GM19351 (cell line): Measurements from ENCODE around the gene RMND5B.
A peak's percentile ranks its signal among the peaks of the same experiment; 100 is the strongest.
"Not testable (repeated sequence)": the region's sequence is repeated elsewhere in the genome, so short reads cannot be mapped to it uniquely, and the experiment has no call there.

ENCODE experiments used
- ATAC-seq: cut with Tn5 transposase; IDR thresholded peaks from one replicate; pipeline ENCODE4 v1.9.1; 2021; ENCODE audit warnings: mild to moderate bottlenecking, moderate library complexity; ENCODE audit not compliant: unreplicated experiment

The RMND5B gene

GRCh38 chr5:178130576-178131445 lies at the start of gene RMND5B:
Gene RMND5B (plus strand): TSS chr5:178131014. CDS start chr5:178138120, 7,106 bp downstream.
- peak; percentile 87 for ATAC-seq

- ATAC-seq: no peak
Measured at GRCh38 chr5:178081571-178082243, 49.1 kb upstream of the RMND5B start.

- no peak for ATAC-seq
Measured at GRCh38 chr5:178083922-178084321, 46.9 kb upstream of the RMND5B start.

- no peak for ATAC-seq
Measured at GRCh38 chr5:178085316-178085715, 45.5 kb upstream of the RMND5B start.

GRCh38 chr5:178086266-178086665 lies 44.5 kb upstream of the RMND5B start:
- ATAC-seq: no peak

- ATAC-seq: not testable (repeated sequence)
Measured at GRCh38 chr5:178087199-178087598, 43.6 kb upstream of the RMND5B start.

GRCh38 chr5:178090856-178091255 lies 40.0 kb upstream of the RMND5B start:
- peak; percentile 49 for ATAC-seq

- ATAC-seq: no peak
Measured at GRCh38 chr5:178093134-178093533, 37.7 kb upstream of the RMND5B start.

GRCh38 chr5:178094345-178094744 lies 36.5 kb upstream of the RMND5B start:
- no peak for ATAC-seq

GRCh38 chr5:178098685-178099084 lies 32.1 kb upstream of the RMND5B start:
- ATAC-seq: no peak

- no peak for ATAC-seq
Measured at GRCh38 chr5:178103612-178104011, 27.2 kb upstream of the RMND5B start.

- no peak for ATAC-seq
Measured at GRCh38 chr5:178104492-178104891, 26.3 kb upstream of the RMND5B start.

- ATAC-seq: no peak
Measured at GRCh38 chr5:178106086-178106485, 24.7 kb upstream of the RMND5B start.

GRCh38 chr5:178106556-178107239 lies 24.1 kb upstream of the RMND5B start:
- ATAC-seq: peak; percentile 65

- ATAC-seq: no peak
Measured at GRCh38 chr5:178107756-178108310, 23.0 kb upstream of the RMND5B start.

GRCh38 chr5:178108446-178108845 lies 22.4 kb upstream of the RMND5B start:
- ATAC-seq: no peak

GRCh38 chr5:178108966-178109365 lies 21.8 kb upstream of the RMND5B start:
- no peak for ATAC-seq

- ATAC-seq: no peak
Measured at GRCh38 chr5:178110511-178110910, 20.3 kb upstream of the RMND5B start.

- no peak for ATAC-seq
Measured at GRCh38 chr5:178111925-178112324, 18.9 kb upstream of the RMND5B start.

- no peak for ATAC-seq
Measured at GRCh38 chr5:178112545-178112944, 18.3 kb upstream of the RMND5B start.

- peak; percentile 53 for ATAC-seq
Measured at GRCh38 chr5:178113141-178113787, 17.6 kb upstream of the RMND5B start, which contains the start of gene N4BP3. Gene N4BP3 (plus strand): TSS chr5:178113532. CDS start chr5:178119584, 6,052 bp downstream.
